WTC11 (cell line): ENCODE data around the gene TMC7. TPM values are rescaled to one million over a fixed set of nuclear protein-coding genes. Genes with fewer than 3 reads are reported as not detected.

ENCODE experiments used
- ATAC-seq: fragments of 200-7000 bp; cut with Tn5 transposase; 2 replicates; pipeline ENCODE4 v1.10.0; 2021; ENCODE audit warnings: mild to moderate bottlenecking, moderate library complexity
- CTCF ChIA-PET: fragments of 300-600 bp; sonication (Branson Sonifier 250); formaldehyde crosslinking; loops from one replicate; lab custom pipeline; 2021; ENCODE audit warnings: antibody characterized with exemption; lab: Charles Lee
- POLR2A ChIA-PET: fragments of 350-600 bp; sonication (Branson Sonifier 250); formaldehyde crosslinking; loops from one replicate; lab custom pipeline; 2021; ENCODE audit warnings: antibody characterized with exemption; lab: Charles Lee
- DNase-seq: peaks from one replicate; pipeline ENCODE4 v3.0.0; 2021; ENCODE audit warnings: low spot score
- H3K27ac Mint-ChIP-seq: 2 replicates; pipeline ENCODE4 v1.8.0; 2021; ENCODE audit warnings: mixed read lengths
- H3K27me3 Mint-ChIP-seq: 2 replicates; pipeline ENCODE4 v1.8.0; 2021; ENCODE audit warnings: low read depth, mild to moderate bottlenecking, moderate library complexity, mixed read lengths
- H3K36me3 Mint-ChIP-seq: 2 replicates; pipeline ENCODE4 v1.8.0; 2021; ENCODE audit warnings: mixed read lengths
- H3K4me1 Mint-ChIP-seq: 2 replicates; pipeline ENCODE4 v1.8.0; 2022; ENCODE audit warnings: mixed read lengths
- H3K4me3 Mint-ChIP-seq: 2 replicates; pipeline ENCODE4 v1.8.0; 2021; ENCODE audit warnings: mild to moderate bottlenecking, moderate library complexity, mixed read lengths
- H3K9me3 Mint-ChIP-seq: 2 replicates; pipeline ENCODE4 v1.8.0; 2021; ENCODE audit warnings: mixed read lengths
- AFF4 ChIP-seq: sonication (generic); formaldehyde crosslinking; IDR thresholded peaks from 2 replicates; pipeline ENCODE4 v1.8.1; 2023; ENCODE audit warnings: mild to moderate bottlenecking, missing genetic modification reagents, borderline replicate concordance
- ATF3 ChIP-seq: sonication (generic); formaldehyde crosslinking; conservative IDR thresholded peaks from 2 replicates; pipeline ENCODE4 v1.8.1; 2022; ENCODE audit warnings: mild to moderate bottlenecking, missing genetic modification reagents
- CBFB ChIP-seq: sonication (generic); formaldehyde crosslinking; IDR thresholded peaks from 2 replicates; pipeline ENCODE4 v1.8.1; 2022; ENCODE audit warnings: mild to moderate bottlenecking, low read depth, missing genetic modification reagents
- FOXK1 ChIP-seq: sonication (generic); formaldehyde crosslinking; IDR thresholded peaks from 2 replicates; pipeline ENCODE4 v1.8.0; 2022; ENCODE audit warnings: mild to moderate bottlenecking, moderate library complexity, missing genetic modification reagents
- GABPB1 ChIP-seq: sonication (generic); formaldehyde crosslinking; IDR thresholded peaks from 2 replicates; pipeline ENCODE4 v1.8.1; 2023; ENCODE audit warnings: mild to moderate bottlenecking, missing genetic modification reagents
- NFE2L1 ChIP-seq: sonication (generic); formaldehyde crosslinking; IDR thresholded peaks from 2 replicates; pipeline ENCODE4 v1.8.1; 2023; ENCODE audit warnings: missing genetic modification reagents
- NR1H2 ChIP-seq: sonication (generic); formaldehyde crosslinking; IDR thresholded peaks from 2 replicates; pipeline ENCODE4 v1.9.0; 2021; ENCODE audit warnings: mild to moderate bottlenecking, moderate library complexity, missing genetic modification reagents
- SMAD4 ChIP-seq: sonication (generic); formaldehyde crosslinking; IDR thresholded peaks from 2 replicates; pipeline ENCODE4 v1.8.0; 2022; ENCODE audit warnings: mild to moderate bottlenecking, missing genetic modification reagents
- SOX15 ChIP-seq: fragments of 250-450 bp; sonication (Bioruptor Pico); IDR thresholded peaks from 2 replicates; pipeline ENCODE4 v1.9.0; 2021; ENCODE audit warnings: mild to moderate bottlenecking
- TCF7 ChIP-seq: sonication (generic); formaldehyde crosslinking; IDR thresholded peaks from 2 replicates; pipeline ENCODE4 v1.8.0; 2022; ENCODE audit warnings: mild to moderate bottlenecking, low read depth, missing genetic modification reagents, moderate library complexity
- TEAD4 ChIP-seq: sonication (generic); formaldehyde crosslinking; IDR thresholded peaks from 2 replicates; pipeline ENCODE4 v1.8.0; 2022; ENCODE audit warnings: mild to moderate bottlenecking, missing genetic modification reagents
- ZNF396 ChIP-seq: fragments of 250-450 bp; sonication (Bioruptor Pico); IDR thresholded peaks from 2 replicates; pipeline ENCODE4 v1.8.0; 2021; ENCODE audit warnings: mild to moderate bottlenecking, moderate library complexity, borderline replicate concordance
- ZNF423 ChIP-seq: fragments of 250-450 bp; sonication (Bioruptor Pico); IDR thresholded peaks from 2 replicates; pipeline ENCODE4 v2.1.2; 2022; ENCODE audit warnings: mild to moderate bottlenecking, moderate library complexity
- ZNF512 ChIP-seq: sonication (generic); formaldehyde crosslinking; IDR thresholded peaks from 2 replicates; pipeline ENCODE4 v1.8.1; 2022; ENCODE audit warnings: missing genetic modification reagents, borderline replicate concordance
- ZNF671 ChIP-seq: fragments of 250-450 bp; sonication (Bioruptor Pico); IDR thresholded peaks from 2 replicates; pipeline ENCODE4 v1.8.0; 2021; ENCODE audit warnings: mild to moderate bottlenecking
- total RNA-seq: library from RNA; stranded (reverse); gene quantifications from 3 replicates; pipeline ENCODE4 v1.2.3, GENCODE V29; 2021
- TF ChIP-seq, protein P1 (sequence below): fragments of 250-450 bp; sonication (Bioruptor Pico); IDR thresholded peaks from 2 replicates; pipeline ENCODE4 v1.9.0; 2021; ENCODE audit warnings: mild to moderate bottlenecking
- TF ChIP-seq, protein P2 (sequence below): sonication (generic); formaldehyde crosslinking; IDR thresholded peaks from 2 replicates; pipeline ENCODE4 v1.8.1; 2023; ENCODE audit warnings: mild to moderate bottlenecking, missing genetic modification reagents, moderate library complexity
- TF ChIP-seq, protein P3 (sequence below): sonication (generic); formaldehyde crosslinking; conservative IDR thresholded peaks from 2 replicates; pipeline ENCODE4 v1.8.1; 2023; ENCODE audit warnings: mild to moderate bottlenecking, low read depth, missing genetic modification reagents, moderate library complexity
- TF ChIP-seq, protein P4 (sequence below): sonication (generic); formaldehyde crosslinking; IDR thresholded peaks from 2 replicates; pipeline ENCODE4 v1.8.0; 2022; ENCODE audit warnings: mild to moderate bottlenecking, missing genetic modification reagents
- TF ChIP-seq, protein P5 (sequence below): sonication (generic); formaldehyde crosslinking; IDR thresholded peaks from 2 replicates; pipeline ENCODE4 v1.8.0; 2022; ENCODE audit warnings: missing genetic modification reagents

Gene TMC7
- total RNA-seq, 1 experiment from 2014 or later: 2.5 TPM

GRCh38 chr16:19006446-19007315 is 22.9 kb downstream of the TMC7 start:
- Mint-ChIP-seq H3K27ac (no peak overlapping the region), H3K9me3 (peaks cover 17% of the 10 kb centered on the region), H3K4me1 (peaks cover 12% of the 10 kb centered on the region), H3K4me3 (no peak overlapping the region), H3K27me3 (no peaks in the 10 kb centered on the region; the same call in 1 of the 2 replicates), H3K36me3 (peaks cover 16% of the 10 kb centered on the region)
- ATAC-seq: no peak
- no peak for TF ChIP-seq CBFB (CRISPR knock-in tag)
- TF ChIP-seq ZNF396 (CRISPR knock-in tag): no peak
- TF ChIP-seq AFF4 (CRISPR knock-in tag): no peak
- no peak for TF ChIP-seq NFE2L1 (CRISPR knock-in tag)
- TF ChIP-seq ZNF423 (CRISPR knock-in tag): no peak
- TF ChIP-seq, protein P1, sequence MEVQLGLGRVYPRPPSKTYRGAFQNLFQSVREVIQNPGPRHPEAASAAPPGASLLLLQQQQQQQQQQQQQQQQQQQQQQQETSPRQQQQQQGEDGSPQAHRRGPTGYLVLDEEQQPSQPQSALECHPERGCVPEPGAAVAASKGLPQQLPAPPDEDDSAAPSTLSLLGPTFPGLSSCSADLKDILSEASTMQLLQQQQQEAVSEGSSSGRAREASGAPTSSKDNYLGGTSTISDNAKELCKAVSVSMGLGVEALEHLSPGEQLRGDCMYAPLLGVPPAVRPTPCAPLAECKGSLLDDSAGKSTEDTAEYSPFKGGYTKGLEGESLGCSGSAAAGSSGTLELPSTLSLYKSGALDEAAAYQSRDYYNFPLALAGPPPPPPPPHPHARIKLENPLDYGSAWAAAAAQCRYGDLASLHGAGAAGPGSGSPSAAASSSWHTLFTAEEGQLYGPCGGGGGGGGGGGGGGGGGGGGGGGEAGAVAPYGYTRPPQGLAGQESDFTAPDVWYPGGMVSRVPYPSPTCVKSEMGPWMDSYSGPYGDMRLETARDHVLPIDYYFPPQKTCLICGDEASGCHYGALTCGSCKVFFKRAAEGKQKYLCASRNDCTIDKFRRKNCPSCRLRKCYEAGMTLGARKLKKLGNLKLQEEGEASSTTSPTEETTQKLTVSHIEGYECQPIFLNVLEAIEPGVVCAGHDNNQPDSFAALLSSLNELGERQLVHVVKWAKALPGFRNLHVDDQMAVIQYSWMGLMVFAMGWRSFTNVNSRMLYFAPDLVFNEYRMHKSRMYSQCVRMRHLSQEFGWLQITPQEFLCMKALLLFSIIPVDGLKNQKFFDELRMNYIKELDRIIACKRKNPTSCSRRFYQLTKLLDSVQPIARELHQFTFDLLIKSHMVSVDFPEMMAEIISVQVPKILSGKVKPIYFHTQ: no peak
- TF ChIP-seq ZNF512: no peak
- no peak for TF ChIP-seq ZNF671 (CRISPR knock-in tag)
- TF ChIP-seq, protein P2, sequence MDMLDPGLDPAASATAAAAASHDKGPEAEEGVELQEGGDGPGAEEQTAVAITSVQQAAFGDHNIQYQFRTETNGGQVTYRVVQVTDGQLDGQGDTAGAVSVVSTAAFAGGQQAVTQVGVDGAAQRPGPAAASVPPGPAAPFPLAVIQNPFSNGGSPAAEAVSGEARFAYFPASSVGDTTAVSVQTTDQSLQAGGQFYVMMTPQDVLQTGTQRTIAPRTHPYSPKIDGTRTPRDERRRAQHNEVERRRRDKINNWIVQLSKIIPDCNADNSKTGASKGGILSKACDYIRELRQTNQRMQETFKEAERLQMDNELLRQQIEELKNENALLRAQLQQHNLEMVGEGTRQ: no peak
- TF ChIP-seq SOX15: no peak
- no peak for TF ChIP-seq SMAD4 (CRISPR knock-in tag)
- TF ChIP-seq, protein P3, sequence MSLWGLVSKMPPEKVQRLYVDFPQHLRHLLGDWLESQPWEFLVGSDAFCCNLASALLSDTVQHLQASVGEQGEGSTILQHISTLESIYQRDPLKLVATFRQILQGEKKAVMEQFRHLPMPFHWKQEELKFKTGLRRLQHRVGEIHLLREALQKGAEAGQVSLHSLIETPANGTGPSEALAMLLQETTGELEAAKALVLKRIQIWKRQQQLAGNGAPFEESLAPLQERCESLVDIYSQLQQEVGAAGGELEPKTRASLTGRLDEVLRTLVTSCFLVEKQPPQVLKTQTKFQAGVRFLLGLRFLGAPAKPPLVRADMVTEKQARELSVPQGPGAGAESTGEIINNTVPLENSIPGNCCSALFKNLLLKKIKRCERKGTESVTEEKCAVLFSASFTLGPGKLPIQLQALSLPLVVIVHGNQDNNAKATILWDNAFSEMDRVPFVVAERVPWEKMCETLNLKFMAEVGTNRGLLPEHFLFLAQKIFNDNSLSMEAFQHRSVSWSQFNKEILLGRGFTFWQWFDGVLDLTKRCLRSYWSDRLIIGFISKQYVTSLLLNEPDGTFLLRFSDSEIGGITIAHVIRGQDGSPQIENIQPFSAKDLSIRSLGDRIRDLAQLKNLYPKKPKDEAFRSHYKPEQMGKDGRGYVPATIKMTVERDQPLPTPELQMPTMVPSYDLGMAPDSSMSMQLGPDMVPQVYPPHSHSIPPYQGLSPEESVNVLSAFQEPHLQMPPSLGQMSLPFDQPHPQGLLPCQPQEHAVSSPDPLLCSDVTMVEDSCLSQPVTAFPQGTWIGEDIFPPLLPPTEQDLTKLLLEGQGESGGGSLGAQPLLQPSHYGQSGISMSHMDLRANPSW (CRISPR knock-in tag): no peak
- TF ChIP-seq ATF3 (CRISPR knock-in tag): no peak
- no peak for TF ChIP-seq FOXK1 (CRISPR knock-in tag)
- TF ChIP-seq, protein P4, sequence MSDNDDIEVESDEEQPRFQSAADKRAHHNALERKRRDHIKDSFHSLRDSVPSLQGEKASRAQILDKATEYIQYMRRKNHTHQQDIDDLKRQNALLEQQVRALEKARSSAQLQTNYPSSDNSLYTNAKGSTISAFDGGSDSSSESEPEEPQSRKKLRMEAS (CRISPR knock-in tag): no peak
- no peak for TF ChIP-seq TCF7 (CRISPR knock-in tag)
- no peak for TF ChIP-seq GABPB1 (CRISPR knock-in tag)
- TF ChIP-seq NR1H2 (CRISPR knock-in tag): no peak
- TF ChIP-seq, protein P5, sequence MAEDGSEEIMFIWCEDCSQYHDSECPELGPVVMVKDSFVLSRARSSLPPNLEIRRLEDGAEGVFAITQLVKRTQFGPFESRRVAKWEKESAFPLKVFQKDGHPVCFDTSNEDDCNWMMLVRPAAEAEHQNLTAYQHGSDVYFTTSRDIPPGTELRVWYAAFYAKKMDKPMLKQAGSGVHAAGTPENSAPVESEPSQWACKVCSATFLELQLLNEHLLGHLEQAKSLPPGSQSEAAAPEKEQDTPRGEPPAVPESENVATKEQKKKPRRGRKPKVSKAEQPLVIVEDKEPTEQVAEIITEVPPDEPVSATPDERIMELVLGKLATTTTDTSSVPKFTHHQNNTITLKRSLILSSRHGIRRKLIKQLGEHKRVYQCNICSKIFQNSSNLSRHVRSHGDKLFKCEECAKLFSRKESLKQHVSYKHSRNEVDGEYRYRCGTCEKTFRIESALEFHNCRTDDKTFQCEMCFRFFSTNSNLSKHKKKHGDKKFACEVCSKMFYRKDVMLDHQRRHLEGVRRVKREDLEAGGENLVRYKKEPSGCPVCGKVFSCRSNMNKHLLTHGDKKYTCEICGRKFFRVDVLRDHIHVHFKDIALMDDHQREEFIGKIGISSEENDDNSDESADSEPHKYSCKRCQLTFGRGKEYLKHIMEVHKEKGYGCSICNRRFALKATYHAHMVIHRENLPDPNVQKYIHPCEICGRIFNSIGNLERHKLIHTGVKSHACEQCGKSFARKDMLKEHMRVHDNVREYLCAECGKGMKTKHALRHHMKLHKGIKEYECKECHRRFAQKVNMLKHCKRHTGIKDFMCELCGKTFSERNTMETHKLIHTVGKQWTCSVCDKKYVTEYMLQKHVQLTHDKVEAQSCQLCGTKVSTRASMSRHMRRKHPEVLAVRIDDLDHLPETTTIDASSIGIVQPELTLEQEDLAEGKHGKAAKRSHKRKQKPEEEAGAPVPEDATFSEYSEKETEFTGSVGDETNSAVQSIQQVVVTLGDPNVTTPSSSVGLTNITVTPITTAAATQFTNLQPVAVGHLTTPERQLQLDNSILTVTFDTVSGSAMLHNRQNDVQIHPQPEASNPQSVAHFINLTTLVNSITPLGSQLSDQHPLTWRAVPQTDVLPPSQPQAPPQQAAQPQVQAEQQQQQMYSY: no peak
- no peak for TF ChIP-seq TEAD4 (CRISPR knock-in tag)
- POLR2A ChIA-PET: no interaction called here
- no peak for DNase-seq
- CTCF ChIA-PET: interaction anchor here (0.7 to 1.3 kb wide), 2 partner anchors 173 to 496 kb away, joined by 3 to 4 read pairs; no protein-coding TSS in a partner anchor
